GM12892 (cell line): ENCODE measurements around the gene SLC7A10.
"Not testable (repeated sequence)": the region's sequence is repeated elsewhere in the genome, so short reads cannot be mapped to it uniquely, and the experiment has no call there.

Experiments
- POLR2A ChIP-seq: IDR thresholded peaks from 2 replicates; pipeline ENCODE4 v1.6.1; 2011; ENCODE audit warnings: low read depth, low read length, control low read depth
- POLR2AphosphoS5 ChIP-seq: IDR thresholded peaks from 2 replicates; pipeline ENCODE4 v1.6.1; 2011; ENCODE audit warnings: low read depth, low read length, control low read depth
- TAF1 ChIP-seq: IDR thresholded peaks from 2 replicates; pipeline ENCODE4 v1.6.1; 2011; ENCODE audit warnings: low read depth, mild to moderate bottlenecking, control low read depth, low read length, borderline replicate concordance

DNA sequence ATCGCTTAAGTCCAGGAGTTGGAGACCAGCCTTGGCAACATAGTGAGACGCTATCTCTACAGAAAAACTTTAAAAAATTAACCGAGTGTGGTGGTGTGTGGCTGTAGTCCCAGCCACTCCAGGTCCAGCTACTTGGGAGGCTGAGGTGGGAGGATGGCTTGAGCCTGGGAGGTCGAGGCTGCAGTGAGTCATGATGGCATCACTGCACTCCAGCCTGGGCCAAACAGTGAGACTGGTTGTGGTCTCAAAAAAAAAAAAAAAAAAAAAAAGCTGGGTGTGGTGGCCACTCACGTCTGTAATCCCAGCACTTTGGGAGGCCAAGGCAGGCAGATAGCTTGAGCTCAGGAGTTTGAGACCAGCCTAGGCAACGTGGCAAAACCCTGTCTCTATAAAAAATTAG lies 59.6 kb downstream of the SLC7A10 start:
- TF ChIP-seq POLR2A, POLR2AphosphoS5, TAF1: not testable (repeated sequence)
